DOHH2 (cell line): Measurements from ENCODE around the gene CASS4.

Experiments used
- EZH2phosphoT487 ChIP-seq: fragments of 200-600 bp; sonication (generic); IDR thresholded peaks from 2 replicates; pipeline ENCODE4 v1.6.1; 2017; ENCODE audit warnings: borderline replicate concordance, mild to moderate bottlenecking, antibody characterized with exemption, low read length, moderate library complexity, mixed read lengths
- TF ChIP-seq, protein P1 (sequence below): fragments of 200-600 bp; sonication (generic); IDR thresholded peaks from one replicate; pipeline ENCODE4 v1.5.1; 2014; ENCODE audit warnings: antibody characterized with exemption, mild to moderate bottlenecking, low read depth, low read length; ENCODE audit not compliant: poor library complexity, severe bottlenecking

DNA sequence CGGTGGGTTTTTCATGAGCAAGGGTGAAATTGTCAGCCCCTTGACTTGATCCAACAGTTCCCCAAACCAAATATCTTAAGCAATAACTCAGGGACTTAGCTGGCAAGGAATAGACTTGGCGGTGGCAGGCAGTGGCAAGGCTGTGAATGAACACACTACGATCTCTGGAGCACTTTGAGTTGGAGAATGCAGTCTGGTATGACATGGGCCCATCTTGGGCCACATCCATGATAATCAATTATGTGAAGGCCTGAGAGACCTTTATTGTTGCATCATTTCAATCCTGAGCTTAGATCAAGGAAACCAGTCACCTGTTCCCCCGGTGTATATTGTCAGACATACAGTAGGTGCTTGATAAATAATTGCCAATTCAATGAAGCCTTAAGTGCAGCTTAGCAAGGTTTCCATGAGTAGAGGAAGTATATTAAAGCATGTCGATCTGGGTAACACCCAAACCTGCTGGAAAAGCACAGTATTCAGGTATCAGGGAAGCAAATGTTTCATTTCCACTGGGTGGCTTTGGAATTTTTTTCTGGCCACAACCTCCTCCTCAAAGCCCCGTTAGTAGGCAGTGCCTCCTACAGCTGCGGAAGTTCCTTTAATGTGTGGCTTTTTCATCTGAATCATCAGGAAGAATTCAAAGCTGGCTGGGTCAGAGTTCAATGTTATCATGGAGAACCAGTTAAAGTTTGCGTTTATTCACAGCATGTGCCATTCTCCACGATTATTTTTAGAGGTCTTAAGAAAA, 10.2 kb downstream of the CASS4 start:
- TF ChIP-seq, protein P1, sequence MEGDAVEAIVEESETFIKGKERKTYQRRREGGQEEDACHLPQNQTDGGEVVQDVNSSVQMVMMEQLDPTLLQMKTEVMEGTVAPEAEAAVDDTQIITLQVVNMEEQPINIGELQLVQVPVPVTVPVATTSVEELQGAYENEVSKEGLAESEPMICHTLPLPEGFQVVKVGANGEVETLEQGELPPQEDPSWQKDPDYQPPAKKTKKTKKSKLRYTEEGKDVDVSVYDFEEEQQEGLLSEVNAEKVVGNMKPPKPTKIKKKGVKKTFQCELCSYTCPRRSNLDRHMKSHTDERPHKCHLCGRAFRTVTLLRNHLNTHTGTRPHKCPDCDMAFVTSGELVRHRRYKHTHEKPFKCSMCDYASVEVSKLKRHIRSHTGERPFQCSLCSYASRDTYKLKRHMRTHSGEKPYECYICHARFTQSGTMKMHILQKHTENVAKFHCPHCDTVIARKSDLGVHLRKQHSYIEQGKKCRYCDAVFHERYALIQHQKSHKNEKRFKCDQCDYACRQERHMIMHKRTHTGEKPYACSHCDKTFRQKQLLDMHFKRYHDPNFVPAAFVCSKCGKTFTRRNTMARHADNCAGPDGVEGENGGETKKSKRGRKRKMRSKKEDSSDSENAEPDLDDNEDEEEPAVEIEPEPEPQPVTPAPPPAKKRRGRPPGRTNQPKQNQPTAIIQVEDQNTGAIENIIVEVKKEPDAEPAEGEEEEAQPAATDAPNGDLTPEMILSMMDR: no peak
- TF ChIP-seq EZH2phosphoT487: no peak
